Measurements from ENCODE around the gene RASAL3. TPM values are rescaled to one million over a fixed set of nuclear protein-coding genes. Genes with fewer than 3 reads are reported as not detected.

The RASAL3 gene
- total and polyA plus RNA-seq, 4 experiments from 2014 or later, result 37.4 to 238 (median 167) TPM

DNA sequence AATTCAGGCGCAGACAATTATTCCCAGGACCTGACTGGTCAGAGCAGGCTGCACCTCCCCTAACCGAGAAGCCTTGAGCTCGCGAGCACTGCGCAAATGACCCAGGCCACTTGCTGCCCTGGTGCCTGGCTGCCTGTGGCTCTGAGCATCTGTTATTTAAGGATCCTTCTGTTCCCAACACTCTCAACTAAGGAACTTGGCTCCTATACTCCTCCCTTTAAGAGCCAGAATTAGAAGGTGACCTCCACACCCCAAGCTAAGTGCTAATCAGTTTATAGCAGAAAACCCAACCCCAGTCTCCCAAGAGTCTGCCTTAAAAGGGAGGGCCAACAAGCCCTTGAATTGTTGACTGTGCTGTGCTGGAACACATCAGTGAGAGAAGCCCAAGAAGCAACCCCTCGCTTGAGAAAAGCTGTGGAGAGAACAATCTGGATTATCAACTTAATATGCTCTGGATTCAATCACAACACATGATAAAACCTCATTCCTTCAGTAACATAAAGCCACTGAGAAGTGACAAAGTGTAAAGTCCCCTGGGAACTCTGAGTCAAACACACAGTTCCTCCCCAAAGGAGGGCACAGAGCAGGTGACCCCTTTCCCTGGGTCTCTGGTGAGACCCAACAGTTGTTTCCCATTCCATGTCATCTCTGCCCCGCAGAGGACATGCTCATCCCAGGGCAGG, 60.1 kb downstream of the RASAL3 start:
- no peak overlapping the region for H3K27ac ChIP-seq (ENCODE audit: low read depth, low read length)
- peaks cover 0 to 2% (median 0%) of the 10 kb centered on the region in 8 donors for H3K9me3 Mint-ChIP-seq
- no peaks in the 10 kb centered on the region for H3K9me3 ChIP-seq (ENCODE audit: control insufficient read depth in 1 of 2, low read length in 2 of 2)
- peak overlapping the region in 6 of 7 donors; percentile 36 to 84 (median 46) for H3K27ac Mint-ChIP-seq
- H3K4me3 ChIP-seq (ENCODE audit: low read length in 2 of 2), result no peak overlapping the region
- peaks cover 55% of the 10 kb centered on the region for H3K36me3 ChIP-seq (ENCODE audit: insufficient read depth, low read length)
- peaks cover 18 to 52% (median 33%) of the 10 kb centered on the region in 4 donors for H3K4me1 Mint-ChIP-seq
- DNase-seq, result no peak
- POLR2A ChIA-PET (ENCODE audit: partially characterized antibody), result interaction anchor here (1.2 kb wide), 1 partner anchor 15 kb away, joined by 3 read pairs; the partner anchor contains the start of gene AKAP8L
- CTCF ChIA-PET (ENCODE audit: partially characterized antibody), result interaction anchor here (0.5 kb wide), 1 partner anchor 9 kb away, joined by 4 read pairs; no protein-coding TSS in a partner anchor
- intact Hi-C loops (cut with micrococcal nuclease), result no loop called here
- H3K27me3 ChIP-seq (ENCODE audit: insufficient read depth, low read length), result no peaks in the 10 kb centered on the region
- H3K4me1 ChIP-seq (ENCODE audit: insufficient read depth, low read length), result peaks cover 3% of the 10 kb centered on the region
- H3K4me3 Mint-ChIP-seq, result no peak overlapping the region
- peaks cover 20 to 64% of the 10 kb centered on the region in 2 donors for H3K36me3 Mint-ChIP-seq
- H3K27me3 Mint-ChIP-seq, result no peaks in the 10 kb centered on the region

DNA sequence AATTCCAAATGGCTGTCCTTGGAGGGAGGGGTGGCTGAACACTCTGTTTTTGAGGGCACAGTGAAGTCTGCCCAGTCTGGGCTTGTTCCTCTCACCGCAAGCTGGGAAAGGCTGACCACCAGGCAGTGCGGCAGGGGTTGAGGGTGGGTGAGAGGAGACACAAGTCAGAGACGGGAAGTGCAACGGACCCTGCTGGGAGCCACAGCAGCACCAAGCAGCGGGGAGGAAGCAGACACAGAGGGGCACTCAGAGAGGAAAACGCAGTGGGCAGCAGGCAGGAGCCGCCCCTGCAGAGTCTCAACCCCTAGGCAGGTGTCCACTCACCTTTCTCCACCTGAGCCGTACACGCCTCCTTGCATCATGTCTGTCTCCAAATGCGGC, 61.2 kb downstream of the RASAL3 start:
- Histone ChIP-seq H3K36me3 (ENCODE audit: insufficient read depth, low read length) (peaks cover 60% of the 10 kb centered on the region), H3K9me3 (ENCODE audit: control insufficient read depth in 1 of 2, low read length in 2 of 2) (no peaks in the 10 kb centered on the region), H3K4me1 (ENCODE audit: insufficient read depth, low read length) (no peaks in the 10 kb centered on the region), H3K27ac (ENCODE audit: low read depth, low read length) (no peak overlapping the region), H3K4me3 (ENCODE audit: low read length in 2 of 2) (no peak overlapping the region), H3K27me3 (ENCODE audit: insufficient read depth, low read length) (no peaks in the 10 kb centered on the region)
- DNase-seq, result no peak
- ChIA-PET POLR2A (ENCODE audit: partially characterized antibody) (interaction anchor here (1.2 to 2.3 kb wide), 4 partner anchors 8 to 24 kb away, joined by 3 to 8 read pairs (median 4); partner anchors contain the start of genes AKAP8 and AKAP8L), CTCF (ENCODE audit: partially characterized antibody) (interaction anchor here (2.3 kb wide), 1 partner anchor 16 kb away, joined by 6 read pairs; the partner anchor contains the start of gene AKAP8L)
- Mint-ChIP-seq H3K36me3 (peaks cover 17 to 64% of the 10 kb centered on the region in 2 donors), H3K4me3 (no peak overlapping the region), H3K9me3 (peaks cover 0 to 2% (median 0%) of the 10 kb centered on the region in 8 donors), H3K27ac (no peak overlapping the region), H3K27me3 (no peaks in the 10 kb centered on the region), H3K4me1 (peaks cover 17 to 46% (median 30%) of the 10 kb centered on the region in 4 donors)
- intact Hi-C loops (cut with micrococcal nuclease), result no loop called here

DNA sequence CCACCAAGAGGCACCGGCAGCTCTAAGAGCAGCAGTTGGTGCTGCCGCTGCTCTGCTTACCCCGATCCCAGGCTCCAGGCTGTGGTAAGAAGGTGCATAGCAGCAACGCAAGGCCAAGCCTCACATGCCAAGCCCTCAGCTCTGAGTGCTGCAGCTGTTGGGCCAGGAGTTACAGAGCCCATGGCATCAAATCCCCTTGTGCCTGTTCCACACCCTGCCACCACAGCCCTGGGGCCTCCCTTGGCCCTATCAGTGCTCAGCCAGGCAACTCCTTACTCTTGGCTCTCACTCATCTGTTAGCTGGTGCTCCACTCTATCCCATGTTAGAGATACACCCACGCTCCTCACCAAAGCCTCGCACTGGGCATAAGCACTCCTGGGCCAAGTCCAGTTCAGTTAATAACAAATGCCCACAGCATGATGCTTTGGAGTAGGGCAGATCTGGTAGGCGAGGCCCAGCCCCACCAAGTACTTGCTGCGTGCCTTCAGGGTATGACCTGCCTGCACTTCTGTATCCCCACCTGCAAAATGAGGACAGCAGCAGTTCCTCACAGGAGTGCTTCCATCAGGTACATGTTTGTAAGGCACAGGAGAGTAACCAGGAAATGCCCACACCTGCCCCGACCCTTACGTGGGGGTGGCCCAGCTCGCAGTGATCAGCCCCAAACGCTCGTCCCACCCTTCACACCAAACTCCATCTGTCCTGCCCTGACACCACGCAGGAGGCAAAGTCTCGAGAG, 61.8 kb downstream of the RASAL3 start:
- Histone ChIP-seq H3K36me3 (ENCODE audit: insufficient read depth, low read length) (peaks cover 65% of the 10 kb centered on the region), H3K4me3 (ENCODE audit: low read length in 2 of 2) (no peak overlapping the region), H3K9me3 (ENCODE audit: control insufficient read depth in 1 of 2, low read length in 2 of 2) (no peaks in the 10 kb centered on the region), H3K4me1 (ENCODE audit: insufficient read depth, low read length) (no peaks in the 10 kb centered on the region), H3K27me3 (ENCODE audit: insufficient read depth, low read length) (no peaks in the 10 kb centered on the region), H3K27ac (ENCODE audit: low read depth, low read length) (no peak overlapping the region)
- Mint-ChIP-seq H3K9me3 (peaks cover 0 to 2% (median 0%) of the 10 kb centered on the region in 8 donors), H3K4me1 (peaks cover 17 to 41% (median 26%) of the 10 kb centered on the region in 4 donors), H3K27me3 (no peaks in the 10 kb centered on the region), H3K36me3 (peaks cover 22 to 64% of the 10 kb centered on the region in 2 donors), H3K4me3 (no peak overlapping the region), H3K27ac (no peak overlapping the region)
- no peak for DNase-seq
- POLR2A ChIA-PET (ENCODE audit: partially characterized antibody), result interaction anchor here (0.6 to 2.3 kb wide), 4 partner anchors 9 to 153 kb away, joined by 3 to 8 read pairs (median 4); partner anchors contain the start of gene AKAP8
- CTCF ChIA-PET (ENCODE audit: partially characterized antibody), result interaction anchor here (0.6 to 2.3 kb wide), 2 partner anchors 10 to 16 kb away, joined by 4 to 6 read pairs; partner anchors contain the start of gene AKAP8L
- intact Hi-C loops (cut with micrococcal nuclease), result no loop called here

Small RNA genes within 50 kb of the gene (microRNA-seq; reads per million reads assigned to microRNA genes)
- not detected for gene MIR1470 (ENCODE audit: borderline microRNAs expressed, borderline number of aligned reads, borderline replicate concordance)

Other genes with a start within 250 kb of the RASAL3 start
- gene EPHX3, start 232.1 kb downstream of the RASAL3 start, total RNA-seq, result under 1 TPM in 1 of 2 experiments, not detected in 1; 0.29 TPM
- not detected for gene EPHX3, start 232.1 kb downstream of the RASAL3 start, polyA plus RNA-seq
- gene BRD4, start 132.0 kb downstream of the RASAL3 start, total RNA-seq, result 100 to 1,000 TPM; 149 to 152 TPM
- 10 to 100 TPM in 1 of 2 donors, 1 to 10 TPM in 1; 4.2 to 48.2 TPM for gene BRD4, start 132.0 kb downstream of the RASAL3 start, polyA plus RNA-seq
- gene AKAP8, start 84.8 kb downstream of the RASAL3 start, total RNA-seq, result 10 to 100 TPM; 69.9 to 71.5 TPM
- 10 to 100 TPM; 10.8 to 23.6 TPM for gene AKAP8, start 84.8 kb downstream of the RASAL3 start, polyA plus RNA-seq
- 100 to 1,000 TPM; 177 to 182 TPM for gene AKAP8L, start 45.6 kb downstream of the RASAL3 start, total RNA-seq
- gene AKAP8L, start 45.6 kb downstream of the RASAL3 start, polyA plus RNA-seq, result 10 to 100 TPM; 31.4 to 61.4 TPM
- 10 to 100 TPM; 28.7 to 30.0 TPM for gene WIZ, start 14.6 kb downstream of the RASAL3 start, total RNA-seq
- 1 to 10 TPM in 1 of 2 donors, under 1 TPM in 1; 0.03 to 2.5 TPM for gene WIZ, start 14.6 kb downstream of the RASAL3 start, polyA plus RNA-seq
- gene PGLYRP2, start 15.0 kb upstream of the RASAL3 start, total RNA-seq, result under 1 TPM; 0.61 to 0.91 TPM
- gene PGLYRP2, start 15.0 kb upstream of the RASAL3 start, polyA plus RNA-seq, result under 1 TPM; 0.19 to 0.23 TPM
- under 1 TPM; 0.44 to 0.61 TPM for gene CYP4F22, start 44.0 kb upstream of the RASAL3 start, total RNA-seq
- gene CYP4F22, start 44.0 kb upstream of the RASAL3 start, polyA plus RNA-seq, result 1 to 10 TPM; 1.1 to 1.7 TPM
- not detected for gene CYP4F8, start 150.7 kb upstream of the RASAL3 start, total RNA-seq
- not detected for gene CYP4F8, start 150.7 kb upstream of the RASAL3 start, polyA plus RNA-seq
- gene CYP4F3, start 176.4 kb upstream of the RASAL3 start, total RNA-seq, result not detected
- gene CYP4F3, start 176.4 kb upstream of the RASAL3 start, polyA plus RNA-seq, result not detected
- gene CYP4F12, start 208.5 kb upstream of the RASAL3 start, total RNA-seq, result 1 to 10 TPM; 3.7 to 5.2 TPM
- under 1 TPM; 0.22 to 0.68 TPM for gene CYP4F12, start 208.5 kb upstream of the RASAL3 start, polyA plus RNA-seq